PC-9 (cell line): ENCODE data around the gene SNAPC3. TPM values are rescaled to one million over a fixed set of nuclear protein-coding genes. Genes with fewer than 3 reads are reported as not detected.
"Not testable (repeated sequence)": the region's sequence is repeated elsewhere in the genome, so short reads cannot be mapped to it uniquely, and the experiment has no call there.

Source experiments
- BruUV-seq: library from RNA; stranded (reverse); fragments of 400-500 nt; replicated peaks from 2 replicates; lab custom pipeline; 2021; lab: Mats Ljungman, UMichigan
- CTCF ChIA-PET: fragments of 300-600 bp; sonication (Branson Sonifier 250); formaldehyde crosslinking; loops from one replicate; lab custom pipeline; 2022; ENCODE audit warnings: antibody characterized with exemption; lab: Charles Lee
- POLR2A ChIA-PET: fragments of 300-600 bp; sonication (Branson Sonifier 250); formaldehyde crosslinking; loops from one replicate; lab custom pipeline; 2022; ENCODE audit warnings: antibody characterized with exemption; ENCODE audit not compliant: unreplicated experiment; lab: Charles Lee
- DNase-seq, 2 experiments: peaks; one replicate each; pipeline versions ENCODE4 v3.0.0 to v3.0.0-alpha.2; 2015 to 2022; ENCODE audit warnings: mixed read lengths in 1 of 2
- H2AFZ ChIP-seq: fragments of 200-600 bp; sonication (generic); 2 replicates; pipeline ENCODE4 v1.8.1; 2017; ENCODE audit warnings: antibody characterized with exemption
- H3F3A ChIP-seq: fragments of 200-600 bp; sonication (generic); 2 replicates; pipeline ENCODE4 v1.8.1; 2017; ENCODE audit warnings: antibody characterized with exemption, mild to moderate bottlenecking, low read depth; ENCODE audit not compliant: insufficient read depth
- H3K27ac ChIP-seq: fragments of 200-600 bp; sonication (generic); 2 replicates; pipeline ENCODE4 v1.6.1; 2016; ENCODE audit warnings: mixed run types
- H3K27me3 ChIP-seq: fragments of 200-600 bp; sonication (generic); 2 replicates; pipeline ENCODE4 v1.6.1; 2016; ENCODE audit warnings: low read depth, mixed run types; ENCODE audit not compliant: insufficient read depth
- H3K36me3 ChIP-seq: fragments of 200-600 bp; sonication (generic); 2 replicates; pipeline ENCODE4 v1.6.1; 2016; ENCODE audit warnings: low read depth, mixed run types
- H3K4me1 ChIP-seq: fragments of 200-600 bp; sonication (generic); replicated peaks from 2 replicates; pipeline ENCODE4 v1.6.1; 2016; ENCODE audit warnings: mixed run types; ENCODE audit not compliant: insufficient read depth
- H3K4me2 ChIP-seq: fragments of 200-600 bp; sonication (generic); 2 replicates; pipeline ENCODE4 v1.6.1; 2017; ENCODE audit warnings: mixed run types
- H3K4me3 ChIP-seq: fragments of 200-600 bp; sonication (generic); 2 replicates; pipeline ENCODE4 v1.6.1; 2016; ENCODE audit warnings: mixed run types
- H3K79me2 ChIP-seq: fragments of 200-600 bp; sonication (generic); 2 replicates; pipeline ENCODE4 v1.6.1; 2017; ENCODE audit warnings: low read depth, mixed run types
- H3K9me2 ChIP-seq: fragments of 200-600 bp; sonication (generic); 2 replicates; pipeline ENCODE4 v1.8.1; 2017; ENCODE audit warnings: mild to moderate bottlenecking; ENCODE audit not compliant: insufficient read depth
- H3K9me3 ChIP-seq: fragments of 200-600 bp; sonication (generic); 2 replicates; pipeline ENCODE4 v1.8.1; 2016; ENCODE audit warnings: low read depth; ENCODE audit not compliant: insufficient read depth
- H4K20me1 ChIP-seq: fragments of 200-600 bp; sonication (generic); 2 replicates; pipeline ENCODE4 v1.8.1; 2017; ENCODE audit not compliant: insufficient read depth
- CTCF ChIP-seq: fragments of 200-600 bp; sonication (generic); conservative IDR thresholded peaks from 2 replicates; pipeline ENCODE4 v1.6.1; 2017; ENCODE audit warnings: mixed run types, antibody characterized with exemption, mild to moderate bottlenecking, moderate library complexity
- EZH2 ChIP-seq: fragments of 200-600 bp; sonication (generic); IDR thresholded peaks from 2 replicates; pipeline ENCODE4 v1.8.0; 2017; ENCODE audit warnings: antibody characterized with exemption, low read depth
- intact Hi-C: fragments of 100-400 bp; cut with micrococcal nuclease; formaldehyde crosslinking; loops from one replicate; pipeline ENCODE4 v1.10.0; 2022; ENCODE audit not compliant: unreplicated experiment
- total RNA-seq: library from RNA; stranded (reverse); gene quantifications from 2 replicates; pipeline ENCODE4 v1.2.3, GENCODE V29; 2021

The SNAPC3 gene
- total RNA-seq, 1 experiment from 2014 or later: 11.3 TPM

GRCh38 chr9:15433191-15433590, 10.5 kb downstream of the SNAPC3 start:
- no peaks in the 10 kb centered on the region for H3K36me3 ChIP-seq
- no peaks in the 10 kb centered on the region for H3K27me3 ChIP-seq
- no peaks in the 10 kb centered on the region for H3K4me1 ChIP-seq
- H4K20me1 ChIP-seq: no peaks in the 10 kb centered on the region
- H3K9me2 ChIP-seq: no peaks in the 10 kb centered on the region
- H3K9me3 ChIP-seq: no peaks in the 10 kb centered on the region
- no peak overlapping the region for H3K27ac ChIP-seq
- no peaks in the 10 kb centered on the region for H3K79me2 ChIP-seq
- H3K4me3 ChIP-seq: no peak overlapping the region
- no peak for TF ChIP-seq EZH2
- TF ChIP-seq CTCF: no peak
- no TSS peak for BruUV-seq
- H3K4me2 ChIP-seq: no peak overlapping the region
- H2AFZ ChIP-seq: no peak overlapping the region
- ChIA-PET POLR2A (no interaction called here), CTCF (no interaction called here)
- intact Hi-C loops: no loop called here
- DNase-seq: no peak
- no peaks in the 10 kb centered on the region for H3F3A ChIP-seq

- H3K27me3 ChIP-seq: no peaks in the 10 kb centered on the region
- no peaks in the 10 kb centered on the region for H3K4me1 ChIP-seq
- no peak overlapping the region for H2AFZ ChIP-seq
- H4K20me1 ChIP-seq: no peaks in the 10 kb centered on the region
- H3K4me3 ChIP-seq: no peak overlapping the region
- H3K4me2 ChIP-seq: no peak overlapping the region
- no TSS peak for BruUV-seq
- intact Hi-C loops: no loop called here
- no peaks in the 10 kb centered on the region for H3F3A ChIP-seq
- H3K36me3 ChIP-seq: no peaks in the 10 kb centered on the region
- H3K27ac ChIP-seq: no peak overlapping the region
- ChIA-PET CTCF (no interaction called here), POLR2A (no interaction called here)
- no peaks in the 10 kb centered on the region for H3K9me3 ChIP-seq
- 0 out of 2 replicates have a peak, but pooled peaks cover 1% of the 10 kb centered on the region for H3K79me2 ChIP-seq
- TF ChIP-seq CTCF: no peak
- TF ChIP-seq EZH2: no peak
- H3K9me2 ChIP-seq: no peaks in the 10 kb centered on the region
- no peak for DNase-seq
Observed at GRCh38 chr9:15433661-15434060, 11.0 kb downstream of the SNAPC3 start.

- no peaks in the 10 kb centered on the region for H3K9me2 ChIP-seq
- CTCF ChIA-PET: no interaction called here
- DNase-seq: no peak
- no peaks in the 10 kb centered on the region for H3K4me1 ChIP-seq
- POLR2A ChIA-PET: no interaction called here
- no peak overlapping the region for H3K4me2 ChIP-seq
- TF ChIP-seq EZH2 (no peak), CTCF (no peak)
- no peak overlapping the region for H2AFZ ChIP-seq
- H3F3A ChIP-seq: no peaks in the 10 kb centered on the region
- H3K36me3 ChIP-seq: no peaks in the 10 kb centered on the region
- H3K9me3 ChIP-seq: no peaks in the 10 kb centered on the region
- H4K20me1 ChIP-seq: no peaks in the 10 kb centered on the region
- intact Hi-C loops: no loop called here
- BruUV-seq: no TSS peak
- no peaks in the 10 kb centered on the region for H3K27me3 ChIP-seq
- peaks cover 6% of the 10 kb centered on the region; the same call in 1 of the 2 replicates for H3K79me2 ChIP-seq
- no peak overlapping the region for H3K27ac ChIP-seq
- H3K4me3 ChIP-seq: no peak overlapping the region
Observed at GRCh38 chr9:15438891-15439290, 16.2 kb downstream of the SNAPC3 start.

GRCh38 chr9:15441841-15442240, 19.2 kb downstream of the SNAPC3 start:
- H3K4me1 ChIP-seq, H3K9me3 ChIP-seq, H3K36me3 ChIP-seq, H3K27me3 ChIP-seq, H3K4me2 ChIP-seq, DNase-seq, intact Hi-C loops, H3K27ac ChIP-seq, CTCF ChIA-PET, BruUV-seq, H3K4me3 ChIP-seq, H2AFZ ChIP-seq, H3F3A ChIP-seq, H3K9me2 ChIP-seq, H4K20me1 ChIP-seq, POLR2A ChIA-PET, H3K79me2 ChIP-seq: not testable (repeated sequence)

GRCh38 chr9:15442264-15442663, 19.6 kb downstream of the SNAPC3 start:
- H3K4me2 ChIP-seq, BruUV-seq, H3K27me3 ChIP-seq, H3F3A ChIP-seq, H2AFZ ChIP-seq, H3K79me2 ChIP-seq, H3K9me2 ChIP-seq, H3K4me3 ChIP-seq, intact Hi-C loops, CTCF ChIA-PET, H4K20me1 ChIP-seq, H3K36me3 ChIP-seq, H3K27ac ChIP-seq, H3K4me1 ChIP-seq, POLR2A ChIA-PET, H3K9me3 ChIP-seq, DNase-seq: not testable (repeated sequence)
